ENCODE data around the gene TOR1A. TPM values are rescaled to one million over a fixed set of nuclear protein-coding genes. Genes with fewer than 3 reads are reported as not detected.

TOR1A gene
- total and polyA plus RNA-seq, 3 donors from 2014 or later = 23.1 to 43.4 (median 32.9) TPM

DNA sequence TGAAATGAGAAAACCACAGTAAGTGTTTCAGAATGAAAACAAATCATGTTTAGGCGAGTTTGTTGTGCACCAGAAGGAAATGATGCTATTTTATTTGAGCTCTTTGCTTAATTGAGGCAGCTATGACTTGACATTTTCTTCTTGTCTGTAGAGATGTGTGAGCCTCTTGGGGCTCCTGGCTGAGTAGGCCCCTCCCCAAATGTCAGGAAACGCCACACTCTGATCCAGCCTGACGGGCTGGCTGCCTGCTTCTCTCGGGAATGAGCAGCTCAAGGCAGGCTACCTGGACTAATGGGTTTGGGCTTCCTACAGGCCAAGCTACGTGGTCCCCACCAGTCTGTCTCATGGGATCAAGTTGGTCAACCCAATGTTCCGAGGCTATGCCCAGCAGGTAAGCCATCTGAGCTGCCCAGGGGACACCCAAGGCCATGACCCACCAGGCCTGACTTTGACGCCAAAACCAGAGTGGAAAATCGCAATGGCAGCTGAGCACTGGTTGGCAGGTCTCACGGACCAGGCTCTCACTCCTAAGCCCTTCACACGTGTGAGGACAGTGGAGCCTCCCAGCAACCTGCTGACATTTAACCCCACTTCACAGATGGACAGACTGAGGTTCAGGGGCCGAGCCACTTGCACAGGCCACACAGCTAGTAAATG, 41.2 kb upstream of the TOR1A start:
- Histone ChIP-seq H3K4me3 (no peak overlapping the region), H3K4me1 (no peaks in the 10 kb centered on the region), H3K36me3 (ENCODE audit: low read depth, missing control alignments) (no peaks in the 10 kb centered on the region), H3K9me3 (no peaks in the 10 kb centered on the region), H3K27me3 (no peaks in the 10 kb centered on the region), H3K27ac (no peak overlapping the region)
- WGBS, 2 donors = 61 to 69% methylated on average over 10 to 11 of the region's 11 CpGs
- no peak for TF ChIP-seq POLR2A (IDR thresholded peaks at IDR 0.05)
- TF ChIP-seq, protein P1, sequence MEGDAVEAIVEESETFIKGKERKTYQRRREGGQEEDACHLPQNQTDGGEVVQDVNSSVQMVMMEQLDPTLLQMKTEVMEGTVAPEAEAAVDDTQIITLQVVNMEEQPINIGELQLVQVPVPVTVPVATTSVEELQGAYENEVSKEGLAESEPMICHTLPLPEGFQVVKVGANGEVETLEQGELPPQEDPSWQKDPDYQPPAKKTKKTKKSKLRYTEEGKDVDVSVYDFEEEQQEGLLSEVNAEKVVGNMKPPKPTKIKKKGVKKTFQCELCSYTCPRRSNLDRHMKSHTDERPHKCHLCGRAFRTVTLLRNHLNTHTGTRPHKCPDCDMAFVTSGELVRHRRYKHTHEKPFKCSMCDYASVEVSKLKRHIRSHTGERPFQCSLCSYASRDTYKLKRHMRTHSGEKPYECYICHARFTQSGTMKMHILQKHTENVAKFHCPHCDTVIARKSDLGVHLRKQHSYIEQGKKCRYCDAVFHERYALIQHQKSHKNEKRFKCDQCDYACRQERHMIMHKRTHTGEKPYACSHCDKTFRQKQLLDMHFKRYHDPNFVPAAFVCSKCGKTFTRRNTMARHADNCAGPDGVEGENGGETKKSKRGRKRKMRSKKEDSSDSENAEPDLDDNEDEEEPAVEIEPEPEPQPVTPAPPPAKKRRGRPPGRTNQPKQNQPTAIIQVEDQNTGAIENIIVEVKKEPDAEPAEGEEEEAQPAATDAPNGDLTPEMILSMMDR (IDR thresholded peaks at IDR 0.05) = no peak
- intact Hi-C loops (cut with DNase I; ENCODE audit: low total_unique reads) = no loop called here
- no peak for DNase-seq

DNA sequence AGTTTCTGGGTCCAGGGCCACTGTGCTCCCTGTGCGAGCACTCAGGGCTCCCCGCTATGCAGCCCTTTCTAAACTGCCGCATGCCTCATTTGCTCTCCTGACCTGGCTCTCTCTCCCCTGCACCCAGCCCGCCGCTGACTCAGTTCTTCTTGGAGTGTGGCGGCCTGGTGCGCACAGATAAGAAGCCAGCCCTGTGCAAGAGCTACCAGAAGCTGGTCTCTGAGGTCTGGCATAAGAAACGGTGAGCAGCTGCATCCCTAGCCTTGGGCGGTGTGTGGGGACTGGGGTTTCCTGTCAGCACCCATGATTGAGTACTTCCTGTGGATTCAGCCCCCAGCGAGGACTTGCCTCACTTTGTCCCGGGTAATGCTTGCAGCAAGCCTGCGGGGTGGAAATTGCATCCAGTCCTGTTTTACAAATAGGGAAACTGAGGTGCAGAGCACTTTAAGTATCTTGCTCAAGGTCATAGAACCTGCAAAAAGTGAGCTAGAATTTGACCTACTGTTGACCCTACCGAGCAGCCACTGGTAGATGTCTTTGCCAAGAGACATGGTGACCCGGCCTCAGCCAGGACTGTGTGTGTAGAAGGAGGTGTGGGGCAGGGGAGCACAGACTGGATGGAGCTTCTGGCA, 39.2 kb upstream of the TOR1A start:
- Histone ChIP-seq H3K4me1 (no peaks in the 10 kb centered on the region), H3K4me3 (no peak overlapping the region), H3K27me3 (no peaks in the 10 kb centered on the region), H3K27ac (no peak overlapping the region), H3K36me3 (ENCODE audit: low read depth, missing control alignments) (no peaks in the 10 kb centered on the region), H3K9me3 (no peaks in the 10 kb centered on the region)
- intact Hi-C loops (cut with DNase I; ENCODE audit: low total_unique reads) = no loop called here
- 74 to 87% methylated on average over 14 of the region's 14 CpGs for WGBS, 2 donors
- TF ChIP-seq POLR2A (IDR thresholded peaks at IDR 0.05) = no peak
- TF ChIP-seq, protein P1 (IDR thresholded peaks at IDR 0.05) = no peak
- DNase-seq = no peak

DNA sequence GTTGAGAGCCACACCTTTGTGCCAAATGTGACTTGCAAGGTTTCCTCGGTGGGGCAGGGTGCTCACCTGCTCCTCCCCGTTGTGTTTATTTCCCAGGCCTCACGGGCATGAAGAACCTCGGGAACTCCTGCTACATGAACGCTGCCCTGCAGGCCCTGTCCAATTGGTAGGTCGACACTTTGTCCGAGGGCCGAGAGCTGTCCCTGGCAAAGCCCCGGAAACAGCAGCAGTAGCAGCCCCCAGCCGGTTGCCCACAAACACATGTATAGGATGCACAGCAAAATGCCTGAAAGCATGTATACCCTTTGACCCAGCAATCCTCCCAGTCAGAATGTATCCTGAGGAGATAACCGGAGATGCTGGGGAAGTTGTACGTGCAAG, 37.5 kb upstream of the TOR1A start:
- Histone ChIP-seq H3K27me3 (no peaks in the 10 kb centered on the region), H3K4me1 (no peaks in the 10 kb centered on the region), H3K4me3 (no peak overlapping the region), H3K9me3 (no peaks in the 10 kb centered on the region), H3K27ac (no peak overlapping the region), H3K36me3 (ENCODE audit: low read depth, missing control alignments) (no peaks in the 10 kb centered on the region)
- no peak for DNase-seq
- intact Hi-C loops (cut with DNase I; ENCODE audit: low total_unique reads) = no loop called here
- TF ChIP-seq POLR2A (IDR thresholded peaks at IDR 0.05) = no peak
- TF ChIP-seq, protein P1 (IDR thresholded peaks at IDR 0.05) = no peak
- WGBS, 2 donors = 77 to 94% methylated on average over 10 to 12 of the region's 12 CpGs

GRCh38 chr9:129860653-129861446, 36.9 kb upstream of the TOR1A start:
- H3K4me1 ChIP-seq = no peaks in the 10 kb centered on the region
- H3K36me3 ChIP-seq (ENCODE audit: low read depth, missing control alignments) = no peaks in the 10 kb centered on the region
- H3K27me3 ChIP-seq = no peaks in the 10 kb centered on the region
- DNase-seq = no peak
- no peaks in the 10 kb centered on the region for H3K9me3 ChIP-seq
- TF ChIP-seq, protein P1 (IDR thresholded peaks at IDR 0.05) = no peak
- TF ChIP-seq POLR2A (IDR thresholded peaks at IDR 0.05) = no peak
- 75 to 85% methylated on average over 9 to 11 of the region's 11 CpGs for WGBS, 2 donors
- intact Hi-C loops (cut with DNase I; ENCODE audit: low total_unique reads) = no loop called here
- H3K4me3 ChIP-seq = no peak overlapping the region
- no peak overlapping the region for H3K27ac ChIP-seq
